GM19240 (cell line): ENCODE data around the gene NUDT9.
"Not testable (repeated sequence)": the region's sequence is repeated elsewhere in the genome, so short reads cannot be mapped to it uniquely, and the experiment has no call there.

Source experiments
- DNase-seq: peaks from one replicate; pipeline ENCODE4 v3.0.0; 2011; ENCODE audit warnings: low spot score; ENCODE audit not compliant: insufficient read length

The NUDT9 gene

GRCh38 chr4:87422104-87423052 lies at the start of gene NUDT9:
TSS of gene NUDT9 (plus strand) at chr4:87422573. CDS start at chr4:87422906, 333 bp downstream.
- peak; percentile 56 for DNase-seq

- no peak for DNase-seq
These were observed 46.6 kb upstream of the NUDT9 start for GRCh38 chr4:87375719-87376291.

GRCh38 chr4:87377816-87378215 lies 44.6 kb upstream of the NUDT9 start:
- no peak for DNase-seq

- no peak for DNase-seq
These were observed 40.3 kb upstream of the NUDT9 start for GRCh38 chr4:87382116-87382515.

- no peak for DNase-seq
These were observed 39.4 kb upstream of the NUDT9 start for GRCh38 chr4:87382931-87383330.

GRCh38 chr4:87384466-87385132 lies 37.8 kb upstream of the NUDT9 start:
- DNase-seq, result not testable (repeated sequence)

GRCh38 chr4:87387237-87387636 lies 35.1 kb upstream of the NUDT9 start:
- DNase-seq, result no peak

GRCh38 chr4:87388901-87389300 lies 33.5 kb upstream of the NUDT9 start:
- no peak for DNase-seq

GRCh38 chr4:87390055-87390454 lies 32.3 kb upstream of the NUDT9 start:
- DNase-seq, result not testable (repeated sequence)

GRCh38 chr4:87390551-87390890 lies 31.9 kb upstream of the NUDT9 start:
- DNase-seq, result no peak

- peak; percentile 94 for DNase-seq
These were observed 31.3 kb upstream of the NUDT9 start, which contains the start of gene HSD17B11 for GRCh38 chr4:87390891-87391575. TSS of gene HSD17B11 (minus strand) at chr4:87391188. CDS start at chr4:87391070, 118 bp downstream.

GRCh38 chr4:87391576-87392054 lies 30.8 kb upstream of the NUDT9 start:
- no peak for DNase-seq

GRCh38 chr4:87392183-87392582 lies 30.2 kb upstream of the NUDT9 start:
- no peak for DNase-seq

- not testable (repeated sequence) for DNase-seq
These were observed 27.3 kb upstream of the NUDT9 start for GRCh38 chr4:87395073-87395472.

- not testable (repeated sequence) for DNase-seq
These were observed 26.5 kb upstream of the NUDT9 start for GRCh38 chr4:87395851-87396250.

GRCh38 chr4:87399148-87399547 lies 23.2 kb upstream of the NUDT9 start:
- DNase-seq, result no peak

GRCh38 chr4:87399954-87400353 lies 22.4 kb upstream of the NUDT9 start:
- no peak for DNase-seq

- DNase-seq, result not testable (repeated sequence)
These were observed 18.6 kb upstream of the NUDT9 start for GRCh38 chr4:87403732-87404131.

GRCh38 chr4:87405211-87405820 lies 17.1 kb upstream of the NUDT9 start:
- no peak for DNase-seq

- DNase-seq, result no peak
These were observed 15.9 kb upstream of the NUDT9 start for GRCh38 chr4:87406462-87406861.

GRCh38 chr4:87406902-87407301 lies 15.5 kb upstream of the NUDT9 start:
- not testable (repeated sequence) for DNase-seq
